ENCODE measurements around the gene FAM53B. TPM values are rescaled to one million over a fixed set of nuclear protein-coding genes. Genes with fewer than 3 reads are reported as not detected.

Gene FAM53B
- total RNA-seq, 1 donor from 2014 or later: 53.4 TPM

GRCh38 chr10:124728071-124728829 is 15.9 kb downstream of the FAM53B start:
- Histone ChIP-seq H3K27ac (replicated peaks) (peak overlapping the region; percentile 91), H3K4me1 (peaks cover 100% of the 10 kb centered on the region), H3K27me3 (ENCODE audit: low read depth) (no peaks in the 10 kb centered on the region), H3K4me3 (peak overlapping the region; percentile 22), H3K36me3 (no peaks in the 10 kb centered on the region), H3K9me3 (replicated peaks) (no peaks in the 10 kb centered on the region)
- TF ChIP-seq CTCF (IDR thresholded peaks at IDR 0.05; ENCODE audit: borderline replicate concordance): no peak
- intact Hi-C loops (cut with micrococcal nuclease): no loop called here
- DNase-seq: no peak

GRCh38 chr10:124727361-124727960 is 16.7 kb downstream of the FAM53B start:
- no peak for DNase-seq
- H3K27ac ChIP-seq (replicated peaks): peak overlapping the region; percentile 91
- H3K36me3 ChIP-seq: no peaks in the 10 kb centered on the region
- H3K27me3 ChIP-seq (ENCODE audit: low read depth): no peaks in the 10 kb centered on the region
- H3K9me3 ChIP-seq (replicated peaks): no peaks in the 10 kb centered on the region
- TF ChIP-seq CTCF (IDR thresholded peaks at IDR 0.05; ENCODE audit: borderline replicate concordance): no peak
- peak overlapping the region; percentile 22 for H3K4me3 ChIP-seq
- peaks cover 100% of the 10 kb centered on the region for H3K4me1 ChIP-seq
- intact Hi-C loops (cut with micrococcal nuclease): no loop called here

GRCh38 chr10:124725791-124726190 is 18.4 kb downstream of the FAM53B start:
- Histone ChIP-seq H3K9me3 (replicated peaks) (no peaks in the 10 kb centered on the region), H3K27ac (replicated peaks) (peak overlapping the region; percentile 91)
- no peak for TF ChIP-seq CTCF (IDR thresholded peaks at IDR 0.05; ENCODE audit: borderline replicate concordance)

GRCh38 chr10:124725171-124725631 is 19.0 kb downstream of the FAM53B start:
- H3K27me3 ChIP-seq (ENCODE audit: low read depth): no peaks in the 10 kb centered on the region
- peaks cover 100% of the 10 kb centered on the region for H3K4me1 ChIP-seq
- peak overlapping the region; percentile 91 for H3K27ac ChIP-seq (replicated peaks)
- H3K4me3 ChIP-seq: no peak overlapping the region
- DNase-seq: no peak
- no peak for TF ChIP-seq CTCF (IDR thresholded peaks at IDR 0.05; ENCODE audit: borderline replicate concordance)
- H3K36me3 ChIP-seq: no peaks in the 10 kb centered on the region
- intact Hi-C loops (cut with micrococcal nuclease): no loop called here
- no peaks in the 10 kb centered on the region for H3K9me3 ChIP-seq (replicated peaks)

More at GRCh38 chr10:124725791-124726190, 18.4 kb downstream of the FAM53B start:
- no peaks in the 10 kb centered on the region for H3K36me3 ChIP-seq
- intact Hi-C loops (cut with micrococcal nuclease): no loop called here
- peaks cover 100% of the 10 kb centered on the region for H3K4me1 ChIP-seq
- H3K27me3 ChIP-seq (ENCODE audit: low read depth): no peaks in the 10 kb centered on the region
- no peak overlapping the region for H3K4me3 ChIP-seq
- no peak for DNase-seq

GRCh38 chr10:124724279-124725027 is 19.7 kb downstream of the FAM53B start:
- Histone ChIP-seq H3K27ac (replicated peaks) (peak overlapping the region; percentile 91), H3K4me1 (peaks cover 100% of the 10 kb centered on the region), H3K9me3 (replicated peaks) (no peaks in the 10 kb centered on the region), H3K36me3 (no peaks in the 10 kb centered on the region), H3K4me3 (peak overlapping the region; percentile 26), H3K27me3 (ENCODE audit: low read depth) (no peaks in the 10 kb centered on the region)
- no peak for DNase-seq
- TF ChIP-seq CTCF (IDR thresholded peaks at IDR 0.05; ENCODE audit: borderline replicate concordance): no peak
- intact Hi-C loops (cut with micrococcal nuclease): no loop called here
